GM12878 (cell line): Measurements from ENCODE around the gene KRT6C.

ENCODE experiments used
- ATF2 ChIP-seq: IDR thresholded peaks from 2 replicates; pipeline ENCODE4 v1.6.1; 2012; ENCODE audit warnings: low read length, inconsistent platforms
- BHLHE40 ChIP-seq, 2 experiments: fragments of 450-650 bp in 1 of 2; IDR thresholded peaks; 2 replicates each; pipeline ENCODE4 v1.6.1; 2011 to 2017; ENCODE audit warnings: low read depth in 2 of 2, borderline replicate concordance in 1 of 2, improper control_type of control experiment in 1 of 2, low read length in 1 of 2, mild to moderate bottlenecking in 1 of 2
- CHD2 ChIP-seq: IDR thresholded peaks from 2 replicates; pipeline ENCODE4 v1.6.1; 2011; ENCODE audit warnings: low read depth, low read length, improper control_type of control experiment, borderline replicate concordance
- EZH2 ChIP-seq: IDR thresholded peaks from 2 replicates; pipeline ENCODE4 v1.6.1; 2012; ENCODE audit warnings: low read depth, mild to moderate bottlenecking, control low read depth, inconsistent platforms, low read length, borderline replicate concordance; ENCODE audit not compliant: control insufficient read depth
- NRF1 ChIP-seq: conservative IDR thresholded peaks from 2 replicates; pipeline ENCODE4 v1.6.1; 2011; ENCODE audit warnings: mild to moderate bottlenecking, low read depth, low read length, improper control_type of control experiment
- POLR2A ChIP-seq: IDR thresholded peaks from 2 replicates; pipeline ENCODE4 v1.6.1; 2011; ENCODE audit warnings: low read depth, mild to moderate bottlenecking, low read length
- POLR2AphosphoS2 ChIP-seq: IDR thresholded peaks from 2 replicates; pipeline ENCODE4 v1.6.1; 2011; ENCODE audit warnings: low read depth, mild to moderate bottlenecking, low read length, improper control_type of control experiment, moderate library complexity
- SRF ChIP-seq, 2 experiments: IDR thresholded peaks; 2 replicates each; pipeline ENCODE4 v1.6.1; 2011; ENCODE audit warnings: low read depth in 2 of 2, low read length in 2 of 2, mild to moderate bottlenecking in 1 of 2, moderate library complexity in 1 of 2
- ZNF274 ChIP-seq: IDR thresholded peaks from one replicate; pipeline ENCODE4 v1.8.0; 2011; ENCODE audit not compliant: insufficient read length, insufficient read depth

- TF ChIP-seq POLR2A (no peak), POLR2AphosphoS2 (no peak), BHLHE40 (IDR thresholded peaks at IDR 0.05; ENCODE audit: borderline replicate concordance in 1 of 2, low read depth in 2 of 2, low read length in 1 of 2) (no peak), ZNF274 (no peak), EZH2 (no peak), NRF1 (no peak), SRF (IDR thresholded peaks at IDR 0.05; ENCODE audit: low read depth in 2 of 2, low read length in 2 of 2) (no peak), CHD2 (no peak), ATF2 (no peak)
Observed at GRCh38 chr12:52452101-52452500, 21.5 kb downstream of the KRT6C start, which contains the start of gene KRT6B.
